ENCODE results near the gene XRCC5.

Gene XRCC5

GRCh38 chr2:216183462-216183861 lies 74.3 kb downstream of the XRCC5 start:
- DNase-seq (ENCODE audit: low read depth, low spot score), result no peak
- no peak overlapping the region for H3K4me3 ChIP-seq (ENCODE audit: low read depth, low read length)
- POLR2A ChIA-PET, result no interaction called here
- CTCF ChIA-PET, result interaction anchor here (0.5 to 0.9 kb wide), 3 partner anchors 9 to 913 kb away, joined by 3 read pairs; no protein-coding TSS in a partner anchor
- TF ChIP-seq CTCF (IDR thresholded peaks at IDR 0.05; ENCODE audit: insufficient read depth, low read length, missing control alignments), result no peak

GRCh38 chr2:216188559-216188850 lies 79.4 kb downstream of the XRCC5 start:
- TF ChIP-seq CTCF (IDR thresholded peaks at IDR 0.05; ENCODE audit: insufficient read depth, low read length, missing control alignments), result no peak
- H3K4me3 ChIP-seq (ENCODE audit: low read depth, low read length), result no peak overlapping the region
- DNase-seq (ENCODE audit: low read depth, low spot score), result no peak
- POLR2A ChIA-PET, result no interaction called here
- CTCF ChIA-PET, result interaction anchor here (0.9 to 1.3 kb wide), 4 partner anchors 9 to 216 kb away, joined by 3 to 6 read pairs (median 4); no protein-coding TSS in a partner anchor

- ChIA-PET CTCF (interaction anchor here (1.3 kb wide), 1 partner anchor 75 kb away, joined by 3 read pairs; no protein-coding TSS in a partner anchor), POLR2A (no interaction called here)
- TF ChIP-seq CTCF (IDR thresholded peaks at IDR 0.05; ENCODE audit: insufficient read depth, low read length, missing control alignments), result no peak
- no peak for DNase-seq (ENCODE audit: low read depth, low spot score)
- no peak overlapping the region for H3K4me3 ChIP-seq (ENCODE audit: low read depth, low read length)
These were observed 79.8 kb downstream of the XRCC5 start for GRCh38 chr2:216188956-216189355.

DNA sequence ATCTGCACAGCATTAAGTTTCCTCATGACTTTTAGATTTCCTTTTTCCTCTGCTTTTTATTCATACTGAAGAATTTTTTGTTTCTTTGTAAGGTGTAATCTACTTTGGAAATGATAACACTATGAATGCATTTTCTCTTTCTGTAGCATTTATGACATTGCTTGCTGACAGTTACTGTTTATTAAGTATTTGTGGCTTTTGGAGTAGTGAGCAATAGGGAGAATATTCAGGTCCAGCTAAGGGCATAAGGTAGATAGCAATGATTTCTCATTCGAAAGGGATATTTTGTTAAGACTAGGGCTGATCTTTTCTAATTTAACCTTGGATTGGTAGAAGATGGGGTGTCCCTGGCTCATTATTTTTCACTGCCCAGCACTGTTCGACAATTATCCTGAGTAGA lies 80.3 kb downstream of the XRCC5 start:
- H3K4me3 ChIP-seq (ENCODE audit: low read depth, low read length), result no peak overlapping the region
- no peak for DNase-seq (ENCODE audit: low read depth, low spot score)
- ChIA-PET POLR2A (no interaction called here), CTCF (no interaction called here)
- TF ChIP-seq CTCF (IDR thresholded peaks at IDR 0.05; ENCODE audit: insufficient read depth, low read length, missing control alignments), result no peak

- ChIA-PET POLR2A (no interaction called here), CTCF (no interaction called here)
- no peak for DNase-seq (ENCODE audit: low read depth, low spot score)
- H3K4me3 ChIP-seq (ENCODE audit: low read depth, low read length), result no peak overlapping the region
- TF ChIP-seq CTCF (IDR thresholded peaks at IDR 0.05; ENCODE audit: insufficient read depth, low read length, missing control alignments), result no peak
These were observed 83.0 kb downstream of the XRCC5 start for GRCh38 chr2:216192181-216192580.

DNA sequence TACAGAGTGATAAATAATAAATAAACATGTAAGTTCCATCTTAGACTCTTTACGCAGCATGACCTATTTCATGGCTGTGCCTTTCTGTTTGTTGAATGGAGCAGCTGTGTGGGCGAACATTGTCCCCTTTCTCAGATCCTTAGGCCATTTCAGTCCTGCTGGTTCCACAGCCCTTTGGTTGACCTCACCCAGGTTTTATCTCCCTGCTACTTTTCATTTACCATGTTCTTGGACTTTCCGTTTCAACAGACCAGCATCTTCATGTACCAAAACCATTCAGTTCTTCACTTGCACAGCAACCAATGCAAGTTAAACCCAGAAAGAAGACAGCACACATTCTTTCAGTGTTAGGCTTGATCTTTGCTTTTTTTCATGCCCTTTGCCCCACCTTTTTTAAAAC lies 83.8 kb downstream of the XRCC5 start:
- ChIA-PET CTCF (no interaction called here), POLR2A (no interaction called here)
- no peak for TF ChIP-seq CTCF (IDR thresholded peaks at IDR 0.05; ENCODE audit: insufficient read depth, low read length, missing control alignments)
- no peak overlapping the region for H3K4me3 ChIP-seq (ENCODE audit: low read depth, low read length)
- no peak for DNase-seq (ENCODE audit: low read depth, low spot score)
